Activated CD4-positive, CD25-positive, alpha-beta regulatory T cell (primary cell): ENCODE results near the gene KIRREL3.

ENCODE experiments used
- DNase-seq, 4 experiments: peaks; one replicate each; lab custom pipeline; 2025; lab: John Stamatoyannopoulos, UW

The KIRREL3 gene

DNA sequence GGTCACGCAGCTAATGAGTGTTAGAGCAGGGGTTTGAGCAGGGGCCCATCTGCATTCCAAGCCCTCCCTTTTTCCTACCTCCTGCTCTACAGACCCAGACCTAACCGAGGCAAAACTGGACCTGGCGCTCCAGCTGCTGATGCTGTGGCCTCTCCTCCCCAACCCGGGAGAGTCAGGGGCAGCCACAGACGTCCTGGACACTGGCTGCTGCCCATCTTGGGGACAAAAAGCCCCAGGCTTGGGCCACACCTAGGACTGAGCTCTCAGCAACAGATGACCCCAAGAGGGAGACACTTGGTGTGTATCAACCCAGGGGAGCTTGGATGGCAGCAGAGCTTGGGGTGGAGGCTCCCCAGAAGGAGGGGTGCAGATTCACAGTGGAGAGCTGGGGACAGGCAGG, 472.5 kb downstream of the KIRREL3 start:
- no peak for DNase-seq

DNA sequence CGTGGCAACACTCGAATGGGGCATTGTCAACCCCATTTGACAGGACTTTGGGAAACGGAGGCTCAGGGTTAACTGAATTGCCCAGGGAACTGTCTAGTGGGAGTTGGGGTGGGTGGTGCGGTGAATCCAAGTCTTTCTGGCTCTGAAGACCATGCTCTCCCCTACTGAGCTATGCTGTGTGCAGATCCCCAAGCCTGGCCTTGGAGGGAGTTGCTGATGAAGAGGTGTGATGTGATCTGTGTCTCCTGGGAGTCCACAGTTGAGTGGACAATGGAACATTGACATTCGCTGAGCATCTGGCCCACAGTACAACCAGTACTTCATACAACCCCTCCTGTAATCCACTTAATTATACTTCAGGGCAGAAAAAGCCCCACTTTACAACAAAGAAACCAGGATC, 472.9 kb downstream of the KIRREL3 start:
- DNase-seq, result no peak

DNA sequence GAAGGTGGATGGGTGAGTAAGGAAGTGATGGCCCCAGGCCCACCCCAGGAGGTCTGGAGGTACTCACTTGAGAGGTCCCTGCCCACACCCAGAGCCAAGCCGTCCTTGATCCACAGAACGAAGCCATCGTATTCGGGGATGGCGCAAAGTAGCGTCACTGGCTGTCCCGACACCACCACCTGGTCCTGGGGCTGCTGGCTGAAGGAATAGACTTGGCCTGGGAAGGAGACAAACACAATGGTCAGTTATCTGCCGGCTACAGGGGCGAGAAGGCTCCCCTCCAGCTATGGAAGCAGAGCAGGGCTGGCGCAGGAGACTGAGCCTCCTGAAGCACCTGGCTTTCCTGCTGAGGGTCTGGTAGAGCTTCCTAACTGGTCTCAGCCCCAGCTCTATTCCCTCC, 474.1 kb downstream of the KIRREL3 start:
- no peak for DNase-seq

DNA sequence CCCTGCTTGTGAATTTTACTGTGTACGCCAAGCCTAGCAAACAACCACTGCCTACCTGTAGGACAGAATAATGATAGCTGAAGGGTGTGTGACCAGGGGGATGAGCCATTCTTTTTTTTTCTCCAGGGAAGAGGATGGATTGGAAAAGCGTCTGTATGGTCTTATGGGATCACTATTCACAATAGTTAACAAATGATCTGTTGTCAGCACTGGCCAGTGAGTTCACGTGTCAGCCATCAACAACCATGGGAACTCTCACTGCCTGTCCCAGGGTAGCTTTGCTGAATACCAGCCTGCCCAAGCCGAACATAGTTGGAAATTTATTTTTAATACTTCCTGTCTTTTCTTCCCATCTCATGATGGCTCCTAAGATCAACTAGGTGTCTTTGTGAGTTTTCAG, 474.9 kb downstream of the KIRREL3 start:
- DNase-seq, result no peak

DNA sequence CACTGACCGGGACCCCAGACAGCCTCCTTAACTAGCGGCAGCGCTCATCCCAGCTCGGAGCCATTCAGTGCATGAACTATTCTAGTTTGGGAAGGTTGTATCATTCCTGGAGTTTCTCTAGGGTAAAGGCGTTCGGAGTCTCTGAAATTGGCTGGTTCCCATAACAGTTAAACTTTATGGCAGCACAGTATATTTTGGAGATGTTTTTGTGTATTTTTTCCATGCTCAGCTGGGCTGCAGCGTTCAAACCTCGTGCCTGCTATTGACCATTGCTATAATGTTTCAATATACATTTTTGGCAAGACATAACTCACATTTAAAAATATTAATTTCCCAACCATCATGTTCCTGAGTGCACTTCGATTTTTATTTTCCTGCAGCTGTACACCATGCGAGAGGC, 475.4 kb downstream of the KIRREL3 start:
- DNase-seq, result no peak

DNA sequence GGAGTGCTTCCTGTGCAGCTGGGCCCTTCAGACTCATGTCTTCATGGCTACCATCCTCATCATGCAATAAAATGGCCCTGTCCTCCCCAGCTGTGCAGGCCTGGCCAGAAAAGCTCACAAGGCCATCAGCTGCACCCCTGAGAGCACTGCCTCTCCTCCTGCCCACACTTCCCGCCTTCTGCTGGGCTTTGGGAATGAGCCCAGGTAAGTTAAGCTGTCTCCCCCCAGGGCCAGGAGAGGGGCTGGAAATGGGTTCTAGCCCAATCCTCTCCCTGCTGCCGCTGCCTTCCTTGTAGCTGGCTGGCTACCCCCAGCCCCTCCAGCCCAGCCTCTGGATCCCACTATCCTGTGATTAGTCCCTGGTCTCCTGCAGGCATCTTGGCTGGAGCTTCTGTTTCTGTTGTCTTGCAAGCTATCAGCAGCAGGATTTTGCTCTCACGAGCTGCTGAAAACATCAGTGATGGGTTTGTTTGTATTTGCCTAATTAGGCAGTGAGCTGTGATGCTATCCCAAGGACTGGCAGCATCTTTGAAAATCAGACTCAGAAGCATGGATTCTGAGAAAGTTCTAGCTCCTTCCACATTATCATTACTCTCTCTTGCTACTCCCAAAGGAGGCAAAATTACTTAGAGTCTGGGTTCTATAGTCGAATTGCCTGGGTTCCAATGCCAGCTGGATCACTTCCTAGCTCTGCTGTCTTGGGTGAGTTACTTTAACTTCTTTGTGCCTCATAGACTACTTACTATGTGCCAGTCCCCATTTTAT, 476.9 kb downstream of the KIRREL3 start:
- no peak for DNase-seq

DNA sequence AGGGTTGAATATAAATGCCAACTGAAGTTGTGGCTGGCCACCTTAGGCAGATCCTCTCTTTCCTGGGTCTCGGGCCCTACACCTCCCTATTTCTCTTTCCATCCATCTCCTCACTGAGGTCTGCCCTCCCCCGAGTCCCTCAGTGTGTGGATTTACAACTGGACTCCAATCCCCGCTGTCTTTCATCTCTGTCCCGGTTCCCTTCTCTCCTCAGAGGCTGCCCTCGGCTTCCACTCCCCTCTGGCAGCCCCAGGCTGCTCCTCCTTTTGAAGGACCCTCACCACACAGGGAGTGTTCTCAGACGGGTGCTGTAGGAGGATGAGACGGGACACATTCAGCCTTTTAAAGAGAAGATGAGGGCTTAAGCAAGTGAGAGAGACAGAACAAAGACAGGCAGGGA, 478.0 kb downstream of the KIRREL3 start:
- DNase-seq, result no peak

DNA sequence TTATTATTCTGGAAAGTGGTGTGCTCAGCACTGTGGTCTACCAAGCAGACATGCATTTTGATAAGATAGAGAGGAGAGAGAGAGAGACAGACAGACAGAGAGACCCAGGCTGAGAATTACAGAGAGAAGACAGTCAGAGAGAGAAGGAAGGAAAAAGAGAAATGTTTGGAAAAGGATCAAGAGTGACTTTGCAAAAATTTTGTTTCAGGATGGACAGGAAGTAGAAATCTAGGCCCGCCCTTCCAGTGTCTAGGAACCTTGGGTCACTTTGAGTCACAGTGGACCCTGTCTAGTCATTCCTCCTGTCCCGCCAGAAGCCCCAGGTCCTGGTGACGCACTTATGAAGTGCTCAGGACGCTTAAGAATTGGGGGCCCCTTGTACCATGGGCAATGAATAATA, 478.4 kb downstream of the KIRREL3 start:
- DNase-seq, result no peak

DNA sequence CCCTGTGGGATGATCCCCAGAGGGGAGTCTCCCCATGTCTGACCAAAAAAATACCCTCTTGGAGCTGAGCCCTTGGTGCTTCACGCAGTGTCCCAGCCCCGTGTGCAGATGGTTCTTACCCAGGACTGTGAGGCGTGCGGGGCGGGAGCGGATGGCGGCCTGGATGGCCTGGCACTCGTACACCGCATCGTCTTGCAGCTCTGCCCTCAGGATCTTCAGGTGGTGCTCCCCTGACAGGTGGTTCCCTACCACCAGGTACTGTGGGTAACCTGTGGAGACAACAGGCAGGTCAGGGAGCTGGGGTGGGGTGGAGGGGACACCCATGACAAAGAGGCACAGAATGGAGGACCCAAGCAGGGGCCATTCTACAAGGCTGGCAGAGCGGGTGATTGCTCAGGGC, 479.4 kb downstream of the KIRREL3 start:
- DNase-seq, result no peak

DNA sequence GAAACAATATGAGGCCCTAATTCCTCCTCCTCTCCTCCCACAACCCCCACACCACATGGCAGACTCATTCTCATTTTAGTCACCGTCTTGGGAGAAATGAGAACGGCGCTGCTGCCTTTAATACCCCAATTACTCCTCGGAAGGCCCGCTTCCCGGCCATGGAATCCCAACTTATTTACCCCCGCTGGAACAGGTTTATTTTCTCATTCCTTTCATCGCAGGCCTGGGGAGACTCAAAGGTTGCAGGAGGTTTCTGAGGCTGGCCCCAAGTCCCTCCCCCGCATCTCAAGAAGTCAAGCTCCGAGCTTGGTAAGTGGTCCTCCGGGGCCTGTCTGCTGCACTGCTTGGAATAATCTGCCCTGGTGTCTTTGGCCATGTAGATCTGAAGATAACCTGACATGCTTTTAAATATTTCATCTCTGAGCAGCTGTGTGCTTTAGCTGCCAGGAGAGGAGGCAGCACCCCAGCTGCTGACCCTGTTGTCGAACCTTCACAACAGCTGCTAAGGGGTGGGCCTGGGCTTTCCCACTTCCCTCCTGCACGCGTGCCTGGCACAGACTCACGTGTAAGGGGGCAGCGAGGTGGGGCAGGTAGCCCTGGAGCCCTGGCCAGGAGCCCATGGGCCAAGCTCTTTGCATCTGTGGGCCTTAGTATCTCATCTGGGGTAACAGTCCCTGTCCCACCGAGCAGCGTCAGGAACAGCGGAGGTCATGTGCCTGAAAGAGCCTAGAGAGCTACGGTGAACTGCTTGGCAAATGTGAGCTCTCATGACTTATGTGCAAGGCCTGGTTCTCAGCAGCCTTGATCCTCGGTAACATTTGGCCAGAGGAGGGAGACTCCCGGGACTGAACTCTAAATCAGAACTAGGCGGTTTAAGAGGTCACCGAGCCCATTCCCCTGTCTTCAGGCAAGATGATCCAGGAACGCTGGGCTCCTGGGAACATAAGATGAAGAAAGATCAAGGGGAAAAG, 480.5 kb downstream of the KIRREL3 start:
- no peak for DNase-seq

DNA sequence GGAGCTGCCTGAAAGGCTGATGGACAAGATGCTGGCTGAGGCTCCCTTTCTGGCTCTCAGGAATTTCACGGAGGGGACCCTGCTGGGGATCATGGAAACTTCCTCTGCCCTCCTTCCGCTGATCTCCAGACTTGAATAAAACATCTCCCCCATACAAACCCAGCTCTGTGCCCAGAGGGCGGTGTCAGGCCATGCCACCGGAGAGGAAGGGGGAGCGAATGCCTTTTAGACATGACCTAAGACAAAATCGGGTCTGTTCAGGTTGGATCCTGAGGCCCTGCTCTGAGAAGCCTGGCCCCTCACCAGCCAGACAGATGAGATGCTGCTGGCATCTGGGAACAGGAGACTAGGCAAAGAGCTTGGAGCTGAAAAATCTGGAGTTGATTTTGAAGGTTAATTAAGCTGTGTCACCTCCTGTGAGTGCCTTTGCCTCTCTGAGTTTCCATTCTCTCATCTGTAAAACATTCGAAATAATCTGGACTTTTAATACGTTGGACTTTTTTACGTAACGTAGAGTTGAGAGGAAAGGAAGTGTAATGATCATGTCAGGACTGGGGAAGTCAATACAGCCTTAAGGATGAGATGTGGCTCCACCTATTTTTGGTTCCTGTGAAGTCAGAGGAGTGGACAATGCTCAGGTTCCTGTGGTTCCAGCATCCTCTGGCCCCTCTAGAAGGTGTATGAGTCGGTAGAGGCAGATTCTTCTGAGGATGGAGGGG, 481.4 kb downstream of the KIRREL3 start:
- DNase-seq, result no peak

DNA sequence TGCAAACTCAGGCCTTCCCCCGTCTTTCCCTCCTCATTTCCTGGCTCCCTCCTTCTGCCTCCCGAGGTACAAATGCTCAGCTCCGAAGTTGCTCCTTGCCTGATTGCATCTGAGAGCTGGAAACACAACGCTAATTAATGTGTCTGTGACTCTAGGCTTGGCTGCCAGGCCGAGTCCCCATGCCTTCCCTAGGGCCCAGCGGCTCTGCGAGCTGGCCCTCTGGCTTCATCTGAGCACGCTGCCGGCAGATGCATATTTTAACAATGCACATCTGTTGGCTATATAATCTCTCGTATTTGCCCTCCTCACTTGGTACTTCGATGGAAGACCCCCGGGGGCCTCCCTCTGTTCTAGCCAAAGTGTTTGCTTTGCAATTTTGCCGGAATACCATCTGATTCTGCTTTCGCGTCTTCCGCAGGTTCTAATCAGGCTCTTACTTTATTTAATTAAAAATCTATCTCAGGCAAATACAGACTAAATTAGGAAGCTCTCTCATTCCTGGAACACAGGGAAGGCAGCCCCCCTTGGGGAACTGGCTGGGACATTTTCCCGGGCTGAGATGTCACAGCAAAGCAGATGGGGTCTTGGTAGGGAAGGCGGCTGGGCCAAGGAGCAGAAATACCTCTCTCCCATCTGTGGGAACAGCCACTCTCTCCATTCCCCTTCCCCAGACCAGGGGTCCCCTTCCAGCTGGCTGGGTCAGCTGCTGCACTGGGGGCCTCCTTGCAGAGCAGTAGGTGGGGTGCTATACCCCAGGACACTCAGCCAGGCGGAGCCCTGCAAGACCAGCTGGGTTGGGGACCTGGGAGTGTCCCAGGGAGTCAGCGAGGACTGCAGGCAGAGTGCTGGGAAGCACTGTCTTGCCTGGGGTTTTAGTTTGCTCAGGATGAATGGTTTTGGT, 482.2 kb downstream of the KIRREL3 start:
- DNase-seq, result no peak

DNA sequence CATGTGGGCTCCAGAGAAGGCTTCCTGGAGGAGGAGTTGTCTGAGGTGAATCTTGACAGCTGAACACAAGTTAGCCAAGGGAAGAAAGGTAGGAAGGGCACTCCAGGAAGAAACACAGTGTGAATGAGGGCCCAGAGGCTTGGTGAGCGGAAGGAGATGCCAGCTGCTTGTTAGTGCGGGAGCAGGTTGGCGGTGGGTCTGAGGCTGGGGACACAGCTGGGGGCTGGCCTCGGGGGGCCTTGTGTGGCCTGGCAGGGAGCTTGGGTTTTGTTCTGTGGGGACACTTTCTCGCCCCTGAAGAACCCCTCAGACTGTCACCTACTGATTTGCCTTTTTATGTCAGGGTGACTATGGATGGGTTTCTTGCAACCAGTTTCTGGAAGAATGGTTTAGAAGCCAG, 485.1 kb downstream of the KIRREL3 start:
- DNase-seq, result no peak

DNA sequence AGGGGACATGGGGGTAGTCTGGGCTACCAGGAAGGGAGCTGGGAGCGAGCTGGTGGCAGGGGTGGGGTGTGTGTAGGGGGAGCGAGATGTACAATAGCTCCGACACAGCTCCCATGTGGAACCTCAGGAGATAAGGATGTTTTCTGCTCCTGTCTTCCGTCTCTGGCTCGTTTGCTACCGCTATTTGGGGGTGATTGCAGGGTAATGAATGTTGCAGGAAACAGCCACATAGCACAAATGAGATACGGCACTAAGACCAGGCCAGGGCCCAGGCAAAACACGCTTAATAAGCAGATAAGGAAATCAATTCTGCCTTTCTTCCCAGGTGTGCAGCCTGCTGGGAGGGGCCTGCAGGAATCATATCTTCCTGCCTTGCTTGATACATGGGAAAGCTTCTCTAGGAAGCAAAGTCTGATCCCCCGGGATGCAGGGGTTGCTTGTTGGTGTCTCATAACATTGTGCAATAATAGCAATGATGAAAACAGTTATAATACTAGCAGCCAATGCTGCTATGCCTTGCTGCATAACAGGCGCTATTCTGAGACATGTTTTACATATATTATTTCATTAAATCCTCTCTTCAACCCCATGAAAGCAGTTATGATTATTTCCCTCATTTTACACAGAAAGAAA, 486.4 kb downstream of the KIRREL3 start:
- DNase-seq, result no peak

DNA sequence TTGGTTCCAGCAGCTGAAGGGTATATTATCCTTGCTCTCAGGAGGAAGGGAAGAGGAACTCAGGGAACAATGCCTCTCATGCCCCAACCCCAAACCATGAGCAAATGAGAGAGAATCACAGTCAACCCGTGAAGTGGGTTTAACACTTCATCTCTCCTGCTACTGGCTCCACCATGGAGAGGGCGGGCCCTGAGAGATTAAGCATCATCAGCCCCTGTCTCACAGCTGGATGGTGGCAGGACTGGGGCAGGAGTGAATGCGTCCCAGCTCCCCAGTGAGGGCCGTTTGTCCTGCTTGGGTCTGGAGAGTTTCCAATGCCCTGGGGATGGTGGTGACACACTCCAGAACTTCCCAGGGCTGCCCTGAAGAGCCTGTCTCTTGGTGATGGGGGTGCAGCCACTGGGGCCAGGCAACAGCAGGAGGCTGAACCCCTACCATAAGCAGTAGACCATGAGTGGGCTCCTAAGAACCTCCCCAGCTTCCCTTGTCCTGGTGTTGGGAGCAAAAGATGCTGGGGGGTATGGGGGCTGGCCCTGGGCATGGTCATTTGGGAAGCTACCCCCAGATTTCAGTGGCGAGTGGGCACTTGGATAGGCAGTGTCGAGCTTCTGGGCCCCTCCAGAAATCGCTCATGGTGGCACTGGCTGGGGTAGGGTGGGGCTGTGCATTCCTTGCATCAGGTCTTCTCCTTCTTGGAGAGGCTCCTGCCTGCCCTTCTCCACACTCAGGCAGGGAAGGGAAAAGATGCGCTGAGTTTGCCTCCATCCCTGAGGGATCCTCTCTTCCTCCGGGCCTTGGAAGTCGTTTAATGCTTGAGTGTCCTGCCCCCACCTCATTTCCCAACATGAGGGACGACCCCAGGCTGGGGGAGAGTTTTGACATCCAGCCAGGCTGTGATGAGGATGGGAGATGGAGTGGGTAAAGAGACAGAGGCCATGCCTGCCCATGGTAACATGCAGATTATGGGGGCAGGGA, 487.5 kb downstream of the KIRREL3 start:
- DNase-seq, result no peak

DNA sequence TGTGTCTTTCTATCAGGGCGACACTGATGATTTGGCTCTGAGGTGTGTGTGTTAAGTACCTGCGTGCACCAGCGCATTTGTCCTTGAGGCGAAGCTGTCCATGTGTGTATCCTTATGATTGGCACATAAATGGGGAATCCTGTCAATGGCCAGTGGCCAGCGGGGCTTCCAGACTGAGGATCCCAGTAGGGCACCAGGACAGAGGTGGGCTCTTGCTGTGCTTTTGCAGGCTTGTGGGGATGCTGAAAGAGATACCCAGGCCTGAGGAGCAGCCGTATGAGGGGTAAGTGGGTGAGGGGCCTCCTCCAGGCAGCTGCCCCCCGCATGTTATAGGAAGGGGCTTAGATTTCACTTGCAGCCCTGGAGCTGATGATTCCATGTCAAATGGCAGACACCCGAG, 488.3 kb downstream of the KIRREL3 start:
- DNase-seq, result no peak

DNA sequence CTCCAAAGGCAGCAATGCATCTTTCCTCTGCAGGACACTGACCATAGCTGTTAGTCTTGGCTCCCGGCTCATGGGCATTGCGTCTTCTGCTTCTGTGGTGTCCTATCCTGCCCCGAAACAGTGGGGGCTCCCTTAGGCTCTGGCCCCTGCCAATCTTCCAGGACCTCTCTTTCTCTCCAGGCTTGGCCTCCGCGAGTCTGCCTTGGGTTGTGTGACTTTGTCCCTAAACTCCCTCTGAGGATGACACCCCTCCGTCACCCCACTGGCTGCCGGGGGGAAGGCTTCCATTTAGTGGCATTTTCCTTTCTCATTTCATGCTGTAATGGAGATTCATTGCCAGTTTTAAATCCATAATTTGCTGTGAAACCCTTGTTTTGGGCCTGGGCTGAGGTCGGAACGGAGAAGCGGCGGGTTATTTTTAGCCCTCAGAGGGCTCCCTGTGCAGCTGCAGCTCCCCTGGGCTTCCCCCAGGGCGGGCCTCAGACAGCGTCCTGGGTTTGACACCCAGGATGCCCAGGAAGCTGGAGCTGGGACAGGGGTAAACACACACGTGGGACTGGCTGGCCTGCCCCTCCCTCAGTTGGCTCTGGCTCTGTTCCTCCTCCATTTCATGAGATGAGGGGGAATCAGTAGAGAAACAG, 489.0 kb downstream of the KIRREL3 start:
- DNase-seq, result no peak

DNA sequence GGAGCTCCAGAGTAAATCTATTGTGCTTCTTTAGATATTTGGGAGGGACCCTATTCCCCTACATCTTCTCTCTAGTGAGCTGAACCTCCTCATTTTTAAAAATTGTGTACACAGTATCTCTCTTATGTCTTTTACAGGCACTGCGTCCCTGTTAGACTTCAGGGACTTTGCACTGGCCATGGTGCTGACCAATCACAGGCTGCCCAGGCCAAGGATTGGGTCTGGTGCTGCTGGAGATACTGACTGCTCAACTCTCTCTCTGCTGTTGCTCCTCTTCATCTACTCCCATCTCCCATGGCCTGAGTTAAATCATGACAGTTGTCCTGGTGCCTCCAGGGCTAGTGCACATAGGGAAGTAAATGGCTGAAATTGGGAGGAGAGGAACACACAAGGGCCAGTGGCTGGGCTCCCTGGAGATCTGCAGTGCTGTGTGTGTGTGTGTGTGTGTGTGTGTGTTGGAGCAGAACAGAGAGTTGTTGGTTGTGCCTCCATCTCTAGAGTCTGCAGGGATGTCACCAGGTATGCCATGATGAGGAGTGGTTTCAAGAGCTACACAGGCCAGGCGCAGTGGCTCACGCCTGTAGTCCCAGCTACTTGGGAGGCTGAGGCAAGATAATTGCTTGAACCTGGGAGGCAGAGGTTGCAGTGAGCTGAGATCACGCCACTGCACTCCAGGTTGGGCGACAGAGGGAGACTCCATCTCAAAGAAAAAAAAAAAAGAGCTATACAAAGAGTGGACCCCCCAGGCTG, 489.8 kb downstream of the KIRREL3 start:
- DNase-seq, result no peak

DNA sequence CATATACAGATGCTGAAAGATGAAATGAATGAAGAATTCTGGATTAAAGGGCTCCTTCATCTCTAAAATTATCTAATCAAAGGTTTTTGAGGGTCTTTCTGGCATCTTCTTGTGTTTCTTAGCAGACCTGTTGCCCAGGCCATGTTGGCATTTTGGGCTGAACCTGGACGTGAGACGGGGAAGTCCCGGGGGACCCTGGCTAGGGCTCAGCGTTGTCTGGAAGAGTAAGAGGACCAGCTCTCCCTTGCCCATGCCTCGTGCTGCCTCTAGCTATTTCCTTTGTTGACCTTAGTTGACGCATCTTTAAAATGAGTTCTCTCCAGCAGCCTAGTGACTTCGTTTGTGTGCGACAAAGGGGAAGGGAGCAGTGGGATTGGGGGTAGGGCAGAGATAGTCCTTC, 492.9 kb downstream of the KIRREL3 start:
- no peak for DNase-seq
